H9 (cell line): ENCODE results near the gene SNAI1. TPM values are rescaled to one million over a fixed set of nuclear protein-coding genes. Genes with fewer than 3 reads are reported as not detected.

Experiments
- DNase-seq: peaks from one replicate; pipeline ENCODE4 v3.0.0-alpha.2; 2017
- H2AFZ ChIP-seq: one replicate; pipeline ENCODE4 v1.6.1; 2013; ENCODE audit warnings: mild to moderate bottlenecking, low read length, control low read depth, moderate library complexity
- H2AK5ac ChIP-seq: 2 replicates; pipeline ENCODE4 v1.6.1; 2013; ENCODE audit warnings: low read length, control low read depth, mixed read lengths; ENCODE audit not compliant: insufficient read length
- H2BK120ac ChIP-seq: one replicate; pipeline ENCODE4 v1.6.1; 2013; ENCODE audit warnings: low read depth, mild to moderate bottlenecking, low read length, control low read depth, inconsistent platforms; ENCODE audit not compliant: poor library complexity, severe bottlenecking
- H2BK12ac ChIP-seq: 2 replicates; pipeline ENCODE4 v1.6.1; 2013; ENCODE audit warnings: low read length, control low read depth, mixed read lengths, low read depth; ENCODE audit not compliant: insufficient read length
- H2BK15ac ChIP-seq: 2 replicates; pipeline ENCODE4 v1.6.1; 2013; ENCODE audit warnings: low read depth, low read length, control low read depth
- H2BK20ac ChIP-seq: one replicate; pipeline ENCODE4 v1.6.1; 2013; ENCODE audit warnings: low read depth, mild to moderate bottlenecking, low read length, control low read depth, inconsistent platforms; ENCODE audit not compliant: poor library complexity, severe bottlenecking
- H2BK5ac ChIP-seq: 2 replicates; pipeline ENCODE4 v1.6.1; 2013; ENCODE audit warnings: low read length, control low read depth, mixed read lengths; ENCODE audit not compliant: insufficient read length
- H3K14ac ChIP-seq: 2 replicates; pipeline ENCODE4 v1.6.1; 2013; ENCODE audit warnings: low read length, control low read depth; ENCODE audit not compliant: insufficient read depth
- H3K18ac ChIP-seq: 2 replicates; pipeline ENCODE4 v1.6.1; 2013; ENCODE audit warnings: low read depth, mild to moderate bottlenecking, mixed read lengths, low read length, control low read depth; ENCODE audit not compliant: insufficient read length
- H3K23ac ChIP-seq: 2 replicates; pipeline ENCODE4 v1.6.1; 2013; ENCODE audit warnings: low read length, control low read depth, mixed read lengths, low read depth; ENCODE audit not compliant: insufficient read length
- H3K23me2 ChIP-seq: 2 replicates; pipeline ENCODE4 v1.6.1; 2013; ENCODE audit warnings: low read depth, mild to moderate bottlenecking, mixed read lengths, low read length, control low read depth; ENCODE audit not compliant: insufficient read length, poor library complexity, severe bottlenecking
- H3K27ac ChIP-seq: 2 replicates; pipeline ENCODE4 v1.5.1; 2013; ENCODE audit warnings: low read length, control low read depth, mixed read lengths, low read depth; ENCODE audit not compliant: insufficient read length
- H3K27me3 ChIP-seq: 2 replicates; pipeline ENCODE4 v1.6.1; 2013; ENCODE audit warnings: low read length, control low read depth, inconsistent platforms; ENCODE audit not compliant: insufficient read depth
- H3K4ac ChIP-seq: 2 replicates; pipeline ENCODE4 v1.6.1; 2013; ENCODE audit warnings: low read depth, mild to moderate bottlenecking, control low read depth, inconsistent platforms, low read length, moderate library complexity
- H3K4me1 ChIP-seq: 2 replicates; pipeline ENCODE4 v1.6.1; 2013; ENCODE audit warnings: low read length, control low read depth, inconsistent platforms; ENCODE audit not compliant: insufficient read depth
- H3K4me2 ChIP-seq: 2 replicates; pipeline ENCODE4 v1.6.1; 2013; ENCODE audit warnings: low read length, control low read depth, mixed read lengths; ENCODE audit not compliant: insufficient read length, insufficient read depth
- H3K56ac ChIP-seq: 2 replicates; pipeline ENCODE4 v1.6.1; 2013; ENCODE audit warnings: low read depth, mild to moderate bottlenecking, mixed read lengths, low read length, control low read depth; ENCODE audit not compliant: insufficient read length
- H3K79me1 ChIP-seq: 2 replicates; pipeline ENCODE4 v1.6.1; 2013; ENCODE audit warnings: low read depth, mild to moderate bottlenecking, moderate library complexity, low read length, control low read depth, inconsistent platforms; ENCODE audit not compliant: insufficient read depth, poor library complexity, severe bottlenecking
- H3K79me2 ChIP-seq: 2 replicates; pipeline ENCODE4 v1.6.1; 2013; ENCODE audit warnings: low read length, control low read depth, inconsistent platforms; ENCODE audit not compliant: insufficient read depth
- H3K9ac ChIP-seq: 2 replicates; pipeline ENCODE4 v1.6.1; 2013; ENCODE audit warnings: low read length, control low read depth, mixed read lengths; ENCODE audit not compliant: insufficient read length; ENCODE audit errors: extremely low read depth
- H3K9me3 ChIP-seq: one replicate; pipeline ENCODE4 v1.6.1; 2013; ENCODE audit warnings: low read depth, low read length, inconsistent platforms; ENCODE audit not compliant: control insufficient read depth
- H3T11ph ChIP-seq: one replicate; pipeline ENCODE4 v1.6.1; 2013; ENCODE audit warnings: mild to moderate bottlenecking, low read length, control low read depth, inconsistent platforms
- H4K20me1 ChIP-seq: one replicate; pipeline ENCODE4 v1.6.1; 2013; ENCODE audit not compliant: control insufficient read depth, insufficient read length, insufficient read depth
- H4K5ac ChIP-seq: 2 replicates; pipeline ENCODE4 v1.6.1; 2013; ENCODE audit warnings: low read depth, mild to moderate bottlenecking, mixed read lengths, low read length, control low read depth; ENCODE audit not compliant: insufficient read length
- H4K8ac ChIP-seq: replicated peaks from 2 replicates; pipeline ENCODE4 v1.6.1; 2013; ENCODE audit warnings: low read length, control low read depth, mixed read lengths, low read depth; ENCODE audit not compliant: insufficient read length
- H4K91ac ChIP-seq: 2 replicates; pipeline ENCODE4 v1.6.1; 2013; ENCODE audit warnings: low read depth, mild to moderate bottlenecking, moderate library complexity, mixed read lengths, low read length, control low read depth; ENCODE audit not compliant: insufficient read length
- H3K27ac Mint-ChIP-seq, 3 experiments: 2 replicates in 2 of 3; 3 replicates in 1 of 3; pipeline ENCODE4 v1.8.0; 2020 to 2021; ENCODE audit warnings: mixed read lengths in 3 of 3, mild to moderate bottlenecking in 1 of 3, moderate library complexity in 1 of 3
- H3K27me3 Mint-ChIP-seq: 2 replicates; pipeline ENCODE4 v1.8.0; 2021; ENCODE audit warnings: low read depth, mild to moderate bottlenecking, moderate library complexity, mixed read lengths
- H3K36me3 Mint-ChIP-seq, 3 experiments: 2 replicates in 2 of 3; 3 replicates in 1 of 3; pipeline ENCODE4 v1.8.0; 2020 to 2021; ENCODE audit warnings: low read depth in 3 of 3, mixed read lengths in 3 of 3; ENCODE audit not compliant: insufficient read depth in 1 of 3
- H3K4me1 Mint-ChIP-seq, 2 experiments: 2 replicates each; pipeline ENCODE4 v1.8.0; 2020; ENCODE audit warnings: mixed read lengths in 2 of 2
- H3K4me3 Mint-ChIP-seq, 2 experiments: 2 replicates in 1 of 2; 3 replicates in 1 of 2; pipeline ENCODE4 v1.8.0; 2020 to 2021; ENCODE audit warnings: mild to moderate bottlenecking in 2 of 2, mixed read lengths in 2 of 2, moderate library complexity in 1 of 2
- H3K9me3 Mint-ChIP-seq, 2 experiments: 2 replicates in 1 of 2; 3 replicates in 1 of 2; pipeline ENCODE4 v1.8.0; 2020; ENCODE audit warnings: mild to moderate bottlenecking in 2 of 2, mixed read lengths in 2 of 2, moderate library complexity in 1 of 2
- CTCF ChIP-seq: fragments of 200-600 bp; sonication (generic); conservative IDR thresholded peaks from 3 replicates; pipeline ENCODE4 v1.8.0; 2021; ENCODE audit warnings: antibody characterized with exemption, mild to moderate bottlenecking
- WGBS: extraction: QIAGEN DNeasy Blood & Tissue Kit; methylation state at CpG from one replicate; pipeline ENCODE4 v1.1.7; 2013; ENCODE audit warnings: missing lambda C conversion rate, low lambda C conversion rate, mixed read lengths; ENCODE audit not compliant: insufficient read length; ENCODE audit errors: extremely low coverage; 5-methylcytosine and 5-hydroxymethylcytosine counted together
- total RNA-seq: library from RNA; stranded (reverse); gene quantifications from 2 replicates; pipeline ENCODE4 v1.2.1, GENCODE V29; 2021

SNAI1 gene
- total RNA-seq, 1 experiment from 2014 or later: 7.0 TPM

- no peaks in the 10 kb centered on the region for H3K27me3 ChIP-seq
- no peak overlapping the region for H4K5ac ChIP-seq
- peak overlapping the region in 1 of 2 experiments; percentile 19; a peak in 1 of 5 replicates for H3K4me3 Mint-ChIP-seq
- H3K56ac ChIP-seq: no peak overlapping the region
- H2BK12ac ChIP-seq: no peak overlapping the region
- no peaks in the 10 kb centered on the region for H3K27me3 Mint-ChIP-seq
- no peak for TF ChIP-seq CTCF
- H3K4me2 ChIP-seq: no peak overlapping the region
- peaks cover 52 to 89% (median 87%) of the 10 kb centered on the region in 3 experiments; a peak in 6 of 7 replicates for H3K36me3 Mint-ChIP-seq
- H4K8ac ChIP-seq: no peak overlapping the region
- H2AK5ac ChIP-seq: no peak overlapping the region
- no peaks in the 10 kb centered on the region for H3K9me3 ChIP-seq
- peaks cover 1% of the 10 kb centered on the region for H3K79me1 ChIP-seq
- H3K14ac ChIP-seq: no peak overlapping the region
- H2BK5ac ChIP-seq: no peak overlapping the region
- H2BK15ac ChIP-seq: no peak overlapping the region
- H3T11ph ChIP-seq: no peak overlapping the region
- H3K27ac ChIP-seq: no peak overlapping the region
- no peaks in the 10 kb centered on the region for H3K9me3 Mint-ChIP-seq
- no peaks in the 10 kb centered on the region for H3K23me2 ChIP-seq
- H4K91ac ChIP-seq: no peak overlapping the region
- no peak overlapping the region for H3K4ac ChIP-seq
- H3K27ac Mint-ChIP-seq: no peak overlapping the region
- no peak overlapping the region for H3K9ac ChIP-seq
- H4K20me1 ChIP-seq: no peaks in the 10 kb centered on the region
- no peak overlapping the region for H3K18ac ChIP-seq
- no peak overlapping the region for H2BK20ac ChIP-seq
- H3K4me1 Mint-ChIP-seq: no peaks in the 10 kb centered on the region
- H3K23ac ChIP-seq: no peak overlapping the region
- H2AFZ ChIP-seq: no peak overlapping the region
- no peaks in the 10 kb centered on the region for H3K4me1 ChIP-seq
- H2BK120ac ChIP-seq: no peak overlapping the region
- no peak for DNase-seq
- H3K79me2 ChIP-seq: 0 out of 2 replicates have a peak, but pooled peaks cover 3% of the 10 kb centered on the region
- WGBS: no CpG with 5 or more reads among the region's 3 CpGs
Measured at GRCh38 chr20:49948178-49948577, 34.6 kb upstream of the SNAI1 start.
